Measurements from ENCODE around the gene PRKAR2A.
A peak's percentile ranks its signal among the peaks of the same experiment; 100 is the strongest.

The PRKAR2A gene

DNA sequence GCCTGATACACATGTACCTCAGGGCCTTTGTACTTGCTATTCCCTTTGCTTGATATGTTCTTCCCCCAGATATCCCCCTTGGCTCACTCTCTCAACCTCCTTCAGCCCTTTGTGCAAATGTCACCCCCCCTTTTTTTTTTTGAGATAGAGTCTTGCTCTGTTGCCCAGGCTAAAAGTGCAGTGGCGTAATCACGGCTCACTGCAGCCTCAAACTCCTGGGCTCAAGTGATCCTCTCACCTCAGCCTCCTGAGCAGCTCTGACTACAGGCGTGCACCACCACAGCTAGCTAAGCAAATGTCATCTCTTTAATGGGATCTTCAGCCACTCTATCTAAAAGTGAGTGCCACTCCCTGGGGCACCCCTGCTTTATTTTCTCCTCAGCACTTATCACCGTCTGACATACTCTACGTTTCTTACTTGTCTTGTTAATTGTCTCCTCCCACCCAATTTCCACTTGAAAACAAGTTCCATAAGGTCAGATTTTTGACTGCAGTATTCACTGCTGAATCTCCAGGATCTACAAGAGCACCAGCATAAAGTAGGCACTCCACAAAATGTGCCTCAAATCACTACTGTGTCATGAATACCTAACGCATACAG lies 145.3 kb downstream of the PRKAR2A start:
- TF ChIP-seq, protein P1, sequence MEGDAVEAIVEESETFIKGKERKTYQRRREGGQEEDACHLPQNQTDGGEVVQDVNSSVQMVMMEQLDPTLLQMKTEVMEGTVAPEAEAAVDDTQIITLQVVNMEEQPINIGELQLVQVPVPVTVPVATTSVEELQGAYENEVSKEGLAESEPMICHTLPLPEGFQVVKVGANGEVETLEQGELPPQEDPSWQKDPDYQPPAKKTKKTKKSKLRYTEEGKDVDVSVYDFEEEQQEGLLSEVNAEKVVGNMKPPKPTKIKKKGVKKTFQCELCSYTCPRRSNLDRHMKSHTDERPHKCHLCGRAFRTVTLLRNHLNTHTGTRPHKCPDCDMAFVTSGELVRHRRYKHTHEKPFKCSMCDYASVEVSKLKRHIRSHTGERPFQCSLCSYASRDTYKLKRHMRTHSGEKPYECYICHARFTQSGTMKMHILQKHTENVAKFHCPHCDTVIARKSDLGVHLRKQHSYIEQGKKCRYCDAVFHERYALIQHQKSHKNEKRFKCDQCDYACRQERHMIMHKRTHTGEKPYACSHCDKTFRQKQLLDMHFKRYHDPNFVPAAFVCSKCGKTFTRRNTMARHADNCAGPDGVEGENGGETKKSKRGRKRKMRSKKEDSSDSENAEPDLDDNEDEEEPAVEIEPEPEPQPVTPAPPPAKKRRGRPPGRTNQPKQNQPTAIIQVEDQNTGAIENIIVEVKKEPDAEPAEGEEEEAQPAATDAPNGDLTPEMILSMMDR (conservative IDR thresholded peaks at IDR 0.05) = no peak
- no peak overlapping the region for H3K27ac ChIP-seq

GRCh38 chr3:48700731-48701405 lies 146.8 kb downstream of the PRKAR2A start:
- no peak overlapping the region for H3K27ac ChIP-seq
- TF ChIP-seq, protein P1 (conservative IDR thresholded peaks at IDR 0.05) = no peak

GRCh38 chr3:48698891-48699290 lies 148.8 kb downstream of the PRKAR2A start:
- H3K27ac ChIP-seq = no peak overlapping the region
- TF ChIP-seq, protein P1 (conservative IDR thresholded peaks at IDR 0.05) = no peak

DNA sequence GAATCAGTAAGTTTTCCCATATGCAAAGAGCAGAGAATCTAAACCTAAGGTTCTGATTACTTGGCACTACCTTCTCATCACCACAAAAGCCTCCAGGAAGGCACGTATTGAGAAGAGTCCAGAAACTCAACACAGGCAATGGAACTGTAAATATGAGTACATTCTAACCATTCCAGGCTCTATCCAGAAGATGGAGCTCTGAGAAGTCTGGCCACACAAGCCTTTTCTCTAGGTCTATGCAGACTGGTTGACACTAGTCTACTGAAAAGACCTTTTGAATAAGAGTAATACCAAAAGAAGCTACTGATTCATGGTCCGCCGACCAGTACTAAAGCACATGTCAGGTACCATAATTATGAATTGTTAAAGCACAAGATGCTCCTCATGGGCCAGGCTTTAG lies 149.7 kb downstream of the PRKAR2A start:
- TF ChIP-seq, protein P1 (conservative IDR thresholded peaks at IDR 0.05) = peak; percentile 8; the same call in 1 of the 2 replicates
- H3K27ac ChIP-seq = no peak overlapping the region

DNA sequence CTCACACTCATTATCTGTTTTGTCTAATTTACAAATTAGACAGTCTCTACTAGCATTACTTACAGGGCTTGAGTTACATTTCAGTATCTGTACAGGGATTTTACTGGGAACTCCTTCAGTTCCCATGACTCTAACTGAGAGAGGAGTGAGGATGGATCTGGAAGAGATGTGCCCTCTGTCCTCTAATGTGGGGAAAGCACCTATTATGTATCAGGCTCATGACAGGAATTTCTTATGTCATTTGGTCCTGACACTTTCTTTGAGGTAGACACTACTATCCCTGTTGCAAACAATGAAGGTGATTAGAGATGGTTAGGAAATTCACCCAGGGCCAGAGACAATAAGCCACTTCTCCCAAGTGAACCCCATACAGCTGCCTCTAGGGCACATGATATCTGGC lies 151.1 kb downstream of the PRKAR2A start:
- TF ChIP-seq, protein P1 (conservative IDR thresholded peaks at IDR 0.05) = no peak
- no peak overlapping the region for H3K27ac ChIP-seq
